Stimulated activated CD4-positive, alpha-beta T cell treated with anti-CD3 and anti-CD28 coated beads, Interleukin-4, amount 100 ng/mL, for 48 hours (primary cell): ENCODE results near the gene OR8B8.
"Not testable (repeated sequence)": the region's sequence is repeated elsewhere in the genome, so short reads cannot be mapped to it uniquely, and the experiment has no call there.

Source experiments
- DNase-seq, 2 donors: peaks; one replicate each; pipeline ENCODE4 v3.0.0-alpha.2; 2020; ENCODE audit warnings: low read depth in 2 of 2

The OR8B8 gene

GRCh38 chr11:124445646-124446150, at the start of gene OR8B8:
Gene OR8B8 (minus strand): TSS chr11:124445696. CDS start chr11:124441085, 4,611 bp downstream.
- no peak for DNase-seq

- no peak for DNase-seq
Measured at GRCh38 chr11:124493016-124493655, 47.6 kb upstream of the OR8B8 start.

DNA sequence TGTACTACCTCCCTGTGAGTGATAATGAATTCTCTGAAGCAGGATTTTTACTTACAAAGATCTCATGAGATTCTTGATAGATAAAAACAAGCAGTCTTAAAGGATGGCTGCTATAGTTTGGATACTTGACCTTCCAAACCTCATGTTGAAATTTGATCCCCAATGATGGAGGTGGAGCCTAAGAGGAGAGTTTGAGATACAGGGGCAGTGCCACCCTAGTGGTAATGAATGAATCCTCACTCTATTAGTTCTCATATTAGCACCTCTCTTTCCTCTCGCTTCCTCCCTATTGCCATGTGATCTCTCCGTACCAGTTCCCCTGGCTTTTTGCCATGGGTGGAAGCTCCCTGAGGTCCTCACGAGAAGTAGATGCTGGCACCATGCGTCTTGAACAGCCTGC, 37.9 kb upstream of the OR8B8 start:
- no peak for DNase-seq

DNA sequence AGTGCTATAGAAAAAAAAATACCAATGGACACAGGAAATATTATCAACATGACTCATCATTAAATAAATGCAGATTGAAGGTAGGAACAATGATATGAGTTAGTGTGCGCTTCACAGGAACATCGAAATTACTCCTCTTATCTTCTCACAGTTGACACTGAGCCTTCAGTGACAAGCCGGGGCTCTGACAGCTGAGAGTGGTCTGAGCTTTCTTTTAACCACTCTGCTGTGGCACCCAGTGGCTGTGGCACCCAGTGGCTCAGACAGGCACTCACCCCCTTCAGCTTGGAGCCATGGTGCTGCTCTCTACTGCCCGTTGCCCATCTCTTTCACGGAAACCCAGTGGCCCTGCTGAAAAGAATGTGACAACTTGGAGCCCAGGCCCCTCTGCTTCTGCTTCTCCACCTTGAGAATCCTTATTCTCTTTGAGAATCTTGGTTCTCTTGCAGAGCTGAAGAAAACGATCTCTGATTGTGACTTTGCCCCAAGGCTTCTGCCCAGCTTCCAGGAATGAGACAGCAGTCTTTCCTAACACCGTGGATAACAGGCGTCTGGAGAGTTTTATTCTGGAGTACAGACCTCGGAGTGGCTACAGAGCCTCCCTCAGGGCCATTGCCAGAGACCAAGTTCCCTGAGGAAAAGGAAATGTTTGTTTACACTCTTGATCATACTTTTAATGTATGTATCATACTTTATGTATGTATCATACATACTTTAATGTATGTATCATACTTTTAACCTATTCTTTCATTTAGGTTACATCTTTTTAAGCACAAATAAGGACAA, 37.1 kb upstream of the OR8B8 start:
- DNase-seq: no peak

DNA sequence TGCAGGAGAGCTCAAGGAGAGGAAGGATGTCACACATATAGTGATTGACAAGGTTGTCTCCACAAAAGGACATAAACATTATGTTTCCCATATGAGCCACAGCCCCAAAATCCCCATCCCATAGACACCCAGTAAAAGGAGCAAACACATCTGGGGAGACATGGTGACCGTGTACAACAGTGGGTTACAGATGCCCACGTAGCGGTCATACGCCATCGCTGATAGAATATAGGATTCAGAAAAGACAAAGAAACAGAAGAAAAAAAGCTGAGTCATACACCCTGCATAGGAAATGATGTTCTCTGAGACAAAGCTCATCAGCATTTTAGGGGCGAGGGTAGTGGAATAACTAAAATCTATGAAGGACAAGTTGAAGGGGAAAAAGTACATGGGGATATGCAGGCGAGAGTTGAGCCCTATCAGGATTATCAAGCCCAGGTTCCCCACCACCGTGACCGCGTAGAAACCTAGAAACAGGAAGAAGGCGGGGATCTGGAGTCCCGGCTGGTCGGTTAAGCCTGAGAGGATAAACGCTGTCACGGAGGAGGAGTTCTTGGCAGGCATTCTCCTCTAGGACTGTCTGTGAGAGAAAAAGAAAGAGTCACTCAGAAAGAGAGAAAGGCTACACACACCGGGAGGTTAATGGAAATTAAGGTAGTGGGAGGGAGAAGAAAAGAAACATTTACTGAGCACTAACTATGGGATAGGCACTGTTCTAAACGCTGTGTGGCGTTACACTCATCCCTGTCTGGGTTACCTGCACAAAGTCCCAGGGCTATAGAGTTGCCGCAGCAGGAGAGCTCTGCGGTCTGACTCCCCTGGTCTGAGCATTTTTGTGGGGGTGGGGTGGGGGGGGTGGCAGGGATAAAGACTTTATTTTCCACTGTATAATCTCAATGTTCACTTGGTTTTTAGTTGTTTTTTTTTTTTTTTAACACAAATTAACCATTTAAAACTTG, 36.1 kb upstream of the OR8B8 start:
- no peak for DNase-seq

GRCh38 chr11:124479561-124479960, 34.1 kb upstream of the OR8B8 start:
- DNase-seq: no peak

DNA sequence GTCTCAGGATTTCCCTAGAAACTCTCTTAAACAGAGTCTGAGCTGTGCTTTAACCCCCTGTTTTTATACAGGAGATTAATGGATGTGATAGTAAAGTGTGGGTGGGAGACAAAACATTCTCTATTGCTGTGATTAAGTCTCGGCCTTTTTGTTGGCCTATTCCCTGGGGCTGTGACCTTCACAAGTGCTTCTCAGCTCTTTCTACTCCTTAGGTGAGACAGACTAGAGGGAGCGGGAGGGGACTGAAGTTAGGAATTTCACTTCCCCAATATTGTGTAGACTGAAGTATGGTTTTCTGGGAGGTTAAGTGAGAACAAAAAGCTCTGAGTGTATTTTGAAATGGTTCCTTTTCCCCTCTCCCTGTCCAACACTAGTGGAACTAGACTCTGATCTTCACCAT, 29.8 kb upstream of the OR8B8 start:
- no peak for DNase-seq

DNA sequence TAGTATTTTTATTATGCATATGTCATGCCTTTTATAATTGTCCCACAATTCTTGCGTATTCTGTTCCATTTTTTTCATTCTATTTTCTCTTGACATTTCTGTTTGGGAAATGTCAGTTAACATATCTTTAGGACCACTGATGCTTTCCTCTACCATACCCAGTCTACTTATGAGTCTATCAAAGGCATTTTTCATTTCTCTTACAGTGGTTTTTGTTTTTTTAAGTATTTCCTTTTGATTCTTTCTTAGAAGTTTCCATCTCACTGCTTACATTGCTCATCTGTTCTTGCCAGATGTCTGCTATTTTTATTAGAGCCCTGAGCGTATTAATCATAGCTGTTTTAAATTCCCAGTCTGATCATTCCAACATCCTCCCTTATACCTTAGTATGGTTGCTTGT, 29.3 kb upstream of the OR8B8 start:
- no peak for DNase-seq

- no peak for DNase-seq
Measured at GRCh38 chr11:124474079-124474478, 28.6 kb upstream of the OR8B8 start.

- no peak for DNase-seq
Measured at GRCh38 chr11:124473476-124473875, 28.0 kb upstream of the OR8B8 start.

DNA sequence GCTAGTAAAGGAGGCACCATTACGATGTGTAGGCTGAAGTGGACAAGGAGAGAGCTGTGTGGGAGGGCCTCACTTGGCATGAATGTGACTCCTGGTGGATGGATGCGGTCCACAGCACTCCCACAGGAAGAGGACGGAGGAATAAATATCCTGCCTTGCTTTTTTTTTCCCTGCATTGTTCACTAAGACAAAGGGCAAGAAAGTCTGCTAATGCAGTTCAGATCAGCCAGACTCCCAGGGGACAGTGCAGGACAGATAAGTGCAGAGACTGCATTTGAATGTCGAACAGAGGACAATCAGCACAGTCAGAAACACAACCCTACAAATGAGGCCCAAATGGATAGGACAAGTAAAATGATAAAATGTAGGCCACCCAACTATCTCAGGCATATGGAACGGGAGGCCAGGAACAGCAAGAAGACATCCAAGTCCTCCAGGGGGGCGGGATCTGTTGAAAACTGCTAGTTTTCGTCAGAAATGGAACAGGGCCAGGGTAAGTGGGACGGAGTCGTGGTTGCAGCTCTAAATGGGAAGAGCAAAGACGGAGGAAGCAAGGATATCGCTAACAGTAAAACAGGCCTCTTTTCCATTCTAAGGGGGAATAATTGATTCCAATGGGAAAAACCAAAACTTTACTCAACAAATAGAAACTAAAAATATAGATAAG, 25.2 kb upstream of the OR8B8 start:
- DNase-seq: no peak

DNA sequence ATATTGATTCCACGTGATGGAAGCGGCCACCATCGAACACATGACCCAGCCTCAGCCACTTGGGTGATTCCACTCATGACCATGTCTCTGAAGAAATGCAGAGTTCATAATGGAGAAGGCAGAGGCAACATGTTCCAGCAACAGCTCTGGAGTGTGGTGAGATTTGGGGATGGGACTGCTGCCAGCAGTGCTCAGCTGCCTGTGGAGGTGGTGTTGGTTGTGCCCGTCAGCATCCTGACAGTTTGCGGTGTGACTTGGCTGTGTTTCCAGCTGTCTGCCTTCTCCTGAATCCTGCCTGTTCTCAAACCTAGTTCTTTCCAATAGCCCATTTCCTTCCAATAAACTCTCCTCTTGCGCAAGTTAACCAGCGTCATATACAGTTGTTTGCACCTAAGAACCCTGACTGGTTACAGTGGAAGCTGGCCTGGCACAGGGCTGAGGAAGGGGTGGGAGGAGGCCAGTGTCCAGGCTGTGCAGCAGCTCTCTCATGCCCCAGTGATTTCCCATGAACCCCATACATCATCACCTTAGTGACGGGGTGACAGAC, 22.0 kb upstream of the OR8B8 start:
- no peak for DNase-seq

DNA sequence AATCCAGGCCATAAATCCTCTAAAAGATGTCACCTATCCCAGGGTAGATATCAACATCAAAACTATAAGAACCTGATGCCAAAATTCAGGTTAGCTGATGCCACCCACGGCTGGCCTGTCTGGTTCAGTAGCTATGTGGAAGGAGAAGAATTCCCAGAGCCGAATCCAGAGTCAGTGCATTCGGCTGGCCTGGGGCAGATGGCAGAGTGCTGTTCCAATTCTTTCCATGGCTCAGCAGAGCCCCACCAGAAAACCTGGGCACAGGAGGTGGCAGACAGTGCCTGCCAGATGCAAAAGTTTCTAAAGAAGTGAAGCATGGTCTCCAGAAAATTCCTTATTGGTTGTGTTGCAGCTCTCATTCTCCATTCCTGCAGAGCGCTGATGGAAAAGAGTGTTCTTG, 19.9 kb upstream of the OR8B8 start:
- DNase-seq: no peak

GRCh38 chr11:124463990-124464389, 18.5 kb upstream of the OR8B8 start:
- DNase-seq: no peak

DNA sequence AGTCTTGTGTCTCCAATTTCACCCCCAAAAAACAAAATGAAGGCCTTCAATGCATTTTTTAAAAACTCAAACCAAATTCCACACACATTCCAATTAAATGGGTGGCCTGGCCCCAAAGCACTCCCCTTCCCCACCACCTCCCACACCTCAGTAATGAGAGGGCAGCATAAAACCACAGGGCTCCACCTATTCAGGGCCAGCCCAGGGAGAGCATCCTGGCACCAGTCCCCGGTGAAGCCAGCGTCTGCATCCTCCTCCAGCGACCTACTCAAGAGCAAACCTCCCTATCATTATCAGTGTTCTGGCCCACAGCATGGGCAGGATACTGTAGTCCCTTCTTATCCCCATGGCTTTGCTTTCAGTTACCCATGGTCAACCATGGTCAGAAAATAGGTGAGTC, 17.8 kb upstream of the OR8B8 start:
- DNase-seq: no peak

GRCh38 chr11:124460459-124460858, 15.0 kb upstream of the OR8B8 start:
- DNase-seq: no peak

- not testable (repeated sequence) for DNase-seq
Measured at GRCh38 chr11:124459379-124459778, 13.9 kb upstream of the OR8B8 start.

DNA sequence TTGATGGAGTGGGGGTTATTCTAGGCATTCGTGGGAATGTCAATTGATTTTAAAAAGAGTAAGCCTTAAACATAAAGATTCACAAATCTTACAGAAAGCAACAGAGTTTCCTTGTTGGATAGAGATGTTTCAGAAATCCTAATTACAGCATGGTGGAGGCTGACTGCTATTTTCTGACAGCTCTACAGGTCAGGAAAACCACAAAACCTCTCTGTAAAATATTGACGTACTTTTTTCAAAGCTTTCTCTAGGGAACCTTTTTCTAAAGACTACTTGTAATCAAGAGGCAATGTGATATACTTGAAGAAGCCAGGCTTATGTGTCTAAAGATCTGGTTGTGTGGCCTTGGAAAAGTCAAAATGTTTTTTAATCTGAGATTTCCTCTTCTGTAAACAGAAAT, 9.1 kb upstream of the OR8B8 start:
- DNase-seq: no peak

- DNase-seq: no peak
Measured at GRCh38 chr11:124446916-124447315, 1.4 kb upstream of the OR8B8 start.

GRCh38 chr11:124442847-124443246, 2.6 kb downstream of the OR8B8 start:
- no peak for DNase-seq

- DNase-seq: no peak
Measured at GRCh38 chr11:124442442-124442841, 3.1 kb downstream of the OR8B8 start.
